Measurements from ENCODE around the gene ATRIP.

The ATRIP gene

DNA sequence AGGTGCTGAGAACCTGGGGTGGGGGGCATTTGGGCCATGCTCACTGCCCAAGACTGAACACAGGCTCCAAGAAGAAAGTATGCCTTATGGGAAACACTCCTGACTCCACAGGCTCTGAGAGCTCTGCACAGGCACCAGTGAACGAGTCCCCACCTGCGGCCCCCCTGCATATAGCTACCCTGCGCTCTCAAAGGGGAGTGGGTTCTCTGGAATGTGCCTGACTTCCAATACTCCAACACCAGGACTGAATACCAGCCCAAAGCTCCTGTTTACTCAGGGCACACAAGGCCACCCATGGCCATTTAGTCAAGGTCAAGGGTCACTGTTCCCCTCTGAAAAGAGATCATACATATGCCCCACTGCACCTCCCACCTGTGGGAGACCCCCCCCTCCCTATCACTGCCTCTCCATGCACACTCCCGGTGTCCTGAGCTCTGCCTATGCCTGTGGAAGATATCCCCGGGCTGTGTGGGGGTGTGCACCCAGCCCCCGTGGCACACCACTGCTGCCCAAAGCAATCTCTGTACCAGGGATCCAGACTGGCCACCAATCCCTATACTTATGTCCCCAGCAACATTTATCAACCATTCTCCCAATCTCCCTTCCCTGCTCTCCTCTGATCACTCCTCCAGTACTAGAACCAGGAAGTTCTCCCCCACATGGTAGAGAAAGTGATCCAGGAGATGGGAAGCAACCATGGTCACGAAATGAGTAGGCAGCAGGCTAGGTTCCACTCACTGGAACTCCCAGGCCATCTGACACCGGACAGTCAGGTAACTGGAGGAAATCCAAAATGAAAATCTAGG lies 15.1 kb upstream of the ATRIP start:
- H2AFZ ChIP-seq (ENCODE audit: low read depth, low read length) = no peak overlapping the region
- no peak overlapping the region for H3K4me3 ChIP-seq (ENCODE audit: low read length)
- H3K9me3 ChIP-seq (ENCODE audit: low read length) = no peaks in the 10 kb centered on the region
- peaks cover 30% of the 10 kb centered on the region for H3K4me1 ChIP-seq (ENCODE audit: insufficient read depth, low read length)
- H3K27me3 ChIP-seq (ENCODE audit: insufficient read depth, low read length) = no peaks in the 10 kb centered on the region
- peaks cover 20% of the 10 kb centered on the region for H3K36me3 ChIP-seq (ENCODE audit: insufficient read depth, low read length)

DNA sequence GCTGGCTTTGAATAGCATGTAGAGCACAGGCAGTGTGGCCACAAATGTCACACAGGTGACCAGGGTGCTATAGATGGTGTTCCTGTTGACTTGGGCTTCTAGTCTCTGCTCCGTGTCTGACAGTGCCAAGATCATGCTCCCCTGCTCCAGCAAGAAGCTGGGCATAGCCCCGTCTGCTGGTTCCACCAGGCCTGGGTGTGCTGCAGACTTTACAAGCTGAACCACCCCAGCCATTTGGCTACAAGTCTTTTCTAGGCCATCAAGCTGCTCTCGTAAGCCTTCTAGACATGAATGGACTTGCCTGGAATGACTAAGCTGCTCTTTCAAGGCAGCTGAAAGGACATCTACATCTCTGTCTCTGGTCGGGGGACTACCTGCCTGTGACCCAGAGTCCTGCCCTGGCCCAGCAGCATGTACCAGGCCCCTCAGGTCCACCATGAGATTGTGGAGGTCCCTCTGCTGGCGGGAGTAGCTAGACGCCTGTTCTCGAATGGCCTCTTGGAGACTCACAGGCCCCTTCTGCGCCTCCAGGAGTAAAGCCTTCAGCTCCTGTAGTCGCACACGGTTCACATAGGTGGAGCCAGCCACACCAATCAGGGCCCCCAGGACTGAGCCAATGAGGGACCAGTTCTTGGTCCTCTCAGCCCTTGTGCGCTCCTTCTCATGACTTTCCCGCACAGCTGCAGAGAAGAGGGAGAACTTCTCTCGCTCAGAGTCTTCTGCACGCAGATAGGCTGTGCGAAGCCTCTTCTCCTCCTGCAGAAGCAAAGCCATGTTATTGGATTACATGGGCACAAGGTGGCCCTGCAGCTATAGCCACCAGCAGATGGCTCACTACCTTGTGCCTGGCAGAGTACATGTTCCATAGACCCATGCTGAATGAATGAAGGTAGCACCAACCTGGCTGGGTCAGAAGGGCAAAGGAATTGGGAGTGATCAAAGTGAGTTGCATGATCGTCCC lies 13.8 kb upstream of the ATRIP start:
- Histone ChIP-seq H3K27me3 (ENCODE audit: insufficient read depth, low read length) (no peaks in the 10 kb centered on the region), H2AFZ (ENCODE audit: low read depth, low read length) (no peak overlapping the region), H3K36me3 (ENCODE audit: insufficient read depth, low read length) (peaks cover 20% of the 10 kb centered on the region), H3K4me1 (ENCODE audit: insufficient read depth, low read length) (peaks cover 19% of the 10 kb centered on the region), H3K9me3 (ENCODE audit: low read length) (no peaks in the 10 kb centered on the region), H3K4me3 (ENCODE audit: low read length) (no peak overlapping the region)

DNA sequence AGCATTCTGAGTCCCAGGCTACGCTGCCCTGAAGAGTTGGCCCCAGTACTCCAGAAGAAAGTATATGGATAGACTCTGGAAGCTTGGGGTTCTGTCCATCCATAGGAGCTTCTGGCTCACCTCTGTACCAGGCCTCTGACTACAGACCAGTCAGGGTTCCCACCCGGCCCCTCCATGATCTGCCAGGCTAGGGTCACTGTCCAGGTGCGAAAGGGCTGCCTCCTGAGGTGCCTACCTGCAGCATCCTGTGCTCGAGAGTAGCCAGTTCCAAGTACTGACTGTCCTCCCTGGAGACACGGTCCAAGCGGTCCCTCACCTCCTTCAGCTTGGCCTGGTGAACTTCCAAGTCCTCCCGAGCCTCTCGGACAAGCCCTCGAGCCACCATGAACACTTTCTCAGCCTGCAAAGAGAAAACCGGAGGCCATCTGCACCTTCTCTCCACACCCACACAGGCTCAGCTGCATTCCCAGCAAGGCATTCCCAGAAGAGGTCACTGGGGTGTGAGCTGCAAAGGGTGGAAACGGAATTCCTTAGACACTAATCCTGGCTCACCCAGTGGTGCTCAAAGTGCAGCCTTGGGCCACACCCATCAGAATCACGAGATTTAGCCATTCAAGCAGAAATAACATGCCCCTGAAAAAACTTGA lies 12.9 kb upstream of the ATRIP start:
- H2AFZ ChIP-seq (ENCODE audit: low read depth, low read length) = no peak overlapping the region
- H3K9me3 ChIP-seq (ENCODE audit: low read length) = no peaks in the 10 kb centered on the region
- no peaks in the 10 kb centered on the region for H3K27me3 ChIP-seq (ENCODE audit: insufficient read depth, low read length)
- H3K4me3 ChIP-seq (ENCODE audit: low read length) = no peak overlapping the region
- peaks cover 11% of the 10 kb centered on the region for H3K4me1 ChIP-seq (ENCODE audit: insufficient read depth, low read length)
- H3K36me3 ChIP-seq (ENCODE audit: insufficient read depth, low read length) = peaks cover 20% of the 10 kb centered on the region

DNA sequence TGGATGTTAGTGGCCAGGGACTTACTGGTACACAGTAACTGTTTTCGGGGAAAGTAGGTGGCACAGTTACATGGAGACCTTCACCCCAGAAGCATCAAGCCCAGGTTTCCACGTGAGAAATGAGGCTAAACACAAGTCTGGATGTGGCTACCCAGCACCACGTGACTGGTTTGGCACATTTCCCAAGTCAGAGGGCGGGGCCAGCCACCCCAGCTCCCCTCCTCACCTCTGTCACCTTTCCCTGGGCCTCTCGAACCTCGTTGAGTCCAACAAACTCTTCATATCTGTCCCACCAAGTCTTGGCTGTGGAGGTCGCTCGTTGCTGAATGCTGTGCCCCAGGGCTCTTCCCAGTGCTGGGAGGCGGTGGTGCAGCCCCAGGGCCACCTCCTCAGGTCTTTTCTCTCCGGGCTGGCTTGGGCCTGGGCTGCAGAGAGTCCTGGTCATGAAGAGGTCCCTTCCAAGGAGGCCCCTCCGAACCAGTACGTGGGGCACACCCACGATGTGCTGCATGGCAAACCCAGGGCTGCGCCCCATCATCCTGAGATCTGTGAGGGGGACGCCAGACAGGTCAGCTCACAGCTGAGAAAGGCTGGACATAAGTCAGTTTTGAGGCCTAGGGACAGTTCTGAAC lies 11.8 kb upstream of the ATRIP start:
- Histone ChIP-seq H3K4me1 (ENCODE audit: insufficient read depth, low read length) (peaks cover 11% of the 10 kb centered on the region), H2AFZ (ENCODE audit: low read depth, low read length) (no peak overlapping the region), H3K27me3 (ENCODE audit: insufficient read depth, low read length) (no peaks in the 10 kb centered on the region), H3K36me3 (ENCODE audit: insufficient read depth, low read length) (peaks cover 20% of the 10 kb centered on the region), H3K4me3 (ENCODE audit: low read length) (no peak overlapping the region), H3K9me3 (ENCODE audit: low read length) (no peaks in the 10 kb centered on the region)

DNA sequence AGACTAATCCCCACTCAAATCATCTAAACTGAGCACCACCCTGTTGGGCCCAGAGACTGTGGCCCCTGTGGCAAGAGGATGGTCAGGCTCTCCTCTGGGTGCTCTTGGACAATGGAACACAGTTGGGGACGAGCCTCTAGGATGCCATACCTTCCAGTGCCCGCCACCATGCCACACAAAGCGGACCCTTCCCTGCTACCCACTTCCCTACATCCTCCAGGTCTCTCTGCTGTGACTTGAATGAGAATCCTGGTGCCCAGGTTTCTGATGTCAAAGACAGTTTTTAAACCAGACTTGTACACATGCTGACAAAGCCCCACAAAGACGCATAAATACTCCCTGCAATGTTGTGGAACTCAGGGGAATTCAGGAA lies 11.3 kb upstream of the ATRIP start:
- Histone ChIP-seq H3K4me1 (ENCODE audit: insufficient read depth, low read length) (peaks cover 6% of the 10 kb centered on the region), H3K9me3 (ENCODE audit: low read length) (no peaks in the 10 kb centered on the region), H3K4me3 (ENCODE audit: low read length) (no peak overlapping the region), H2AFZ (ENCODE audit: low read depth, low read length) (no peak overlapping the region), H3K36me3 (ENCODE audit: insufficient read depth, low read length) (peaks cover 20% of the 10 kb centered on the region), H3K27me3 (ENCODE audit: insufficient read depth, low read length) (no peaks in the 10 kb centered on the region)

DNA sequence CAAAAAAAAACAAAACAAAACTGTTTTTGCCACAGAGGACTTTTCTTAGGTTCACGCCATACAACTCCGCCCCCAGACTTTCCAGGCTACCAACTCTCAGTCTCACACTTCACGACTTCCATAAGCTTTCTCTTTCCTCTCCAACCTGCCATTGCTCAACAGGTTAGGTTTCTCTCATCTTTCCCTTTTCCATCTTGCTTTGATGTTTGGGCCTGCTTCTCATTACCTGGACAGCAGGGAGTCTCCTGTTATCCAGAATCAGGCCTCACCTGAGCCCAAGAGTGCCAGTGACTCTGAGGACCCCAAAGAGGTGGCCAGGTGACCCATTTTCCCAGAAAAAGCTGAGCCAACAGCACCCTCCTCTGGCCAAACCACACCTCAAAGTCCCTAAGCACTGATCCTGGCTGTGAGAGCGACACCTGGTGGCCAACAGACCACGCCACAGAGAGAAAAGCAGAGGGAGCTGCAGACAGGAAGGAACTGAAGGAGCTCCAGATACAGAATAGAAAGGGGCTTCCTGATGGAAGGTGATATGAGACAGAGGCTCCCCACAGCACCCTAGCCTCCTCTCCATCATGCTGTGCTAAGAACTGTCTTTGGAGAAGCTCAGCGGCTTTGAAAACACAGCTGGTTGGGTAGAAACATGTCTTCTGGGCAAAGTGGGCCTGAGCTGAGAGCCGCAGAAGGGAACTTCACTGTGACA lies 10.6 kb upstream of the ATRIP start:
- Histone ChIP-seq H2AFZ (ENCODE audit: low read depth, low read length) (no peak overlapping the region), H3K4me3 (ENCODE audit: low read length) (no peak overlapping the region), H3K36me3 (ENCODE audit: insufficient read depth, low read length) (peaks cover 20% of the 10 kb centered on the region), H3K4me1 (ENCODE audit: insufficient read depth, low read length) (peaks cover 3% of the 10 kb centered on the region), H3K27me3 (ENCODE audit: insufficient read depth, low read length) (no peaks in the 10 kb centered on the region), H3K9me3 (ENCODE audit: low read length) (no peaks in the 10 kb centered on the region)

DNA sequence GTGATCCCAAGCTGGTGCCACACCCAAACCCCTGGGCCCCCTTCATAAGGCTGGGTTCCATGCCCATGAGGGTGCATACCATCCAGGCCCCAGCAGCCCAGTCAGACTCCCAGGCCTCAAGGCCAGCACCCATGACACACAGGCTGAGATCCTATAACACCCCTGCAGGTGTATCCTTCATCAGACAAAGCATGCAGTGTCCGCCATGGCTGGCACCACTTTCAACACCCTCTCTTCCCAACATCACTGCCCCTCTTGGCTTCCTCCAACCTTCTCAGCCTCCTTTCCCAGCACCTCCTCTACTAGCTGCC lies 10.1 kb upstream of the ATRIP start:
- H3K27me3 ChIP-seq (ENCODE audit: insufficient read depth, low read length) = no peaks in the 10 kb centered on the region
- no peak overlapping the region for H2AFZ ChIP-seq (ENCODE audit: low read depth, low read length)
- no peak overlapping the region for H3K4me3 ChIP-seq (ENCODE audit: low read length)
- peaks cover 6% of the 10 kb centered on the region for H3K4me1 ChIP-seq (ENCODE audit: insufficient read depth, low read length)
- H3K9me3 ChIP-seq (ENCODE audit: low read length) = no peaks in the 10 kb centered on the region
- peaks cover 20% of the 10 kb centered on the region for H3K36me3 ChIP-seq (ENCODE audit: insufficient read depth, low read length)

DNA sequence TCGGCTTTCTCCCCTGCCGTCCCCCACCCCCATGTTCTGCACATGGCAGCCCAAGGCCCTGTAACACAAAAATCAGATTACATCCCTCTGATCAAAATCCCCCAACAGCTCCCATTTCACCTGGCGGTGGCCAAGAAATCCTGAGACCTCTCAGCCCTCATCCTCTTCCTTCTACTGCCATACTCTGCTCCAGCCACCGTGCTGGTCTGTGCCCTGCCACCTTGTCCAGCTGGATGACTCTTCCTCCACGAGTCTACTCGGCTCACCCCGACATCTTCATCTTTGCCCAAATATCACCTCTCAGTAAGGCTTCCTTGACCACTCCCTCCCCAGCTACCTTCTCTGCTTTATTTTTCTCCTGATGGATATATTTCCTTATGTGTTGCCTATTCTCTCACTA lies 9.7 kb upstream of the ATRIP start:
- Histone ChIP-seq H3K4me3 (ENCODE audit: low read length) (no peak overlapping the region), H3K27me3 (ENCODE audit: insufficient read depth, low read length) (no peaks in the 10 kb centered on the region), H3K4me1 (ENCODE audit: insufficient read depth, low read length) (peaks cover 11% of the 10 kb centered on the region), H3K36me3 (ENCODE audit: insufficient read depth, low read length) (peaks cover 23% of the 10 kb centered on the region), H3K9me3 (ENCODE audit: low read length) (no peaks in the 10 kb centered on the region), H2AFZ (ENCODE audit: low read depth, low read length) (no peak overlapping the region)

DNA sequence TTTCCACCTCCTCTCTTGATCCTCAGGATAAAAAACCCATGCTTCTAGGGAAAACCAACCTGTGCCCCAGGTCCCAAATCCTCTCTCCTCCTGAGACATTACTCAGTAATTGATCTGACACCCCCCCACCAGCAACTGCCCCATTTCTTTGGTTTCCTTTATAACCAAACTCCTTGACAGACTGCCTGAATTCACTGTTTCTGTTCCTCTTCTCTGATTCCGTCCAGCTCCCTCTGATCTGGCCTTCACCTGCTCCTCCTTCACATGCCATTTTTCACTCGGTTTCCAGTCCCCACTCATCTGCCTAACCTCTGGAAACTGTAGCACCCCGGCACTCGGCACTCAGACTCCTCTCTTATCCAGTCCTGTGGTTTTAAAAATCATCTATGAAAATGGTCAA lies 8.7 kb upstream of the ATRIP start:
- Histone ChIP-seq H3K9me3 (ENCODE audit: low read length) (no peaks in the 10 kb centered on the region), H2AFZ (ENCODE audit: low read depth, low read length) (no peak overlapping the region), H3K36me3 (ENCODE audit: insufficient read depth, low read length) (peaks cover 22% of the 10 kb centered on the region), H3K27me3 (ENCODE audit: insufficient read depth, low read length) (no peaks in the 10 kb centered on the region), H3K4me1 (ENCODE audit: insufficient read depth, low read length) (peaks cover 12% of the 10 kb centered on the region), H3K4me3 (ENCODE audit: low read length) (no peak overlapping the region)

DNA sequence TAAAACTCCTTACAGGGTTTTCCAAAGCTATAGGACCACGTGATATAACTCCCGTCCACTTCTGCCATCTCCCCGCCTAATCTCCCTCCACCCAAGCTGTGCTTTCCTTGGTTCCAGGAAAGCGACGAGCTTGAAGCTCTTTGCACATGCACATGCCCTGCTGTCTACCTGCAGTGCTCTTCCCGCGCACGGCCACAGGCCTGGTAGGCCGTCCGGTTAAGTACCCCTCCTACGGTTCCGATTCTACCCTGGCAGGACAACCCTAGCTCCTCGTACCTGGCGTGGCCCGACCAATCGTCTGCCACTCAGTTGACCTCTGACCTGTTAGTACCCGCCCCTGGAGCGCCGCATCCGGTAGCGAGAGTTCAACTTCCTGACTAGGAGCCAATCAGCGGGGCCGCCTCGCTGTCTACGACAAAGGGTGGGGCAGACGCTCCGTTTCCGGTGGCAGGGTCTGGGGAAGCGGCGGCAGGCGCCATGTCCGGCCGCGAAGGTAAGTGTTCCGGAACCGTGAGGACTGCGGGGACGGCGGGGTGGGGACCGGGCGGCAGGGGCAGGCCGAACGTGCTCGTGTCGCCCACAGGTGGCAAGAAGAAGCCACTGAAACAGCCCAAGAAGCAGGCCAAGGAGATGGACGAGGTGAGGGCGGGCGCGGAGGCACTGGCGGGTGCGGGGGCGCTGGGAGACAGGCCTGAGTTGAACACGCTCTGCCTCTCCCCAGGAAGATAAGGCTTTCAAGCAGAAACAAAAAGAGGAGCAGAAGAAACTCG lies 6.5 kb upstream of the ATRIP start, which contains the start of the genes CCDC51 and TMA7:
Gene CCDC51 (minus strand): TSS at position 300 of the 770 bp plus-strand sequence. CDS start 4,991 bp downstream, outside the sequence.
Gene TMA7 (plus strand): TSS at position 438 of the 770 bp plus-strand sequence. CDS start 40 bp downstream, at position 478.
- H3K9me3 ChIP-seq (ENCODE audit: low read length) = no peaks in the 10 kb centered on the region
- peak within 1 kb of the TSS; percentile 1 for H2AFZ ChIP-seq (ENCODE audit: low read depth, low read length)
- no peaks in the 10 kb centered on the region for H3K27me3 ChIP-seq (ENCODE audit: insufficient read depth, low read length)
- H3K36me3 ChIP-seq (ENCODE audit: insufficient read depth, low read length) = peaks cover 21% of the 10 kb centered on the region
- peak within 1 kb of the TSS; percentile 63 for H3K4me3 ChIP-seq (ENCODE audit: low read length)
- peaks cover 12% of the 10 kb centered on the region for H3K4me1 ChIP-seq (ENCODE audit: insufficient read depth, low read length)

DNA sequence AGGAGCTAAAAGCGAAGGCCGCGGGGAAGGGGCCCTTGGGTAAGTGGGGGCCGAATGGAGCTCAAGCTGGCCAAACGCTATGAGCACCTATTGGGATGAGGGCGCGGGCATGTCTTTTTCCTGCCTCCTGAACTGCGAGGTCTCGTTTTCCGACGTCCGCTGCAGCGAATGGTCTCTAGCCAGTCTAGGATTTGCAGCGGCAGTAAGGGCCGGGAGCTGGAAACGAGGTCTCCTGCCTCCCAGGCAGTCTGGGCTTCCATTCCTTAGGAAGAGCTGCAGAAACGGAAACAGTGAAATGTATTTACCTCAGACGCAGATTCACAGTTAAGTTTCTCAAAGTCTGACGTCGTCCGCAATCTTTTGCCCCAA lies 6.0 kb upstream of the ATRIP start:
- peaks cover 13% of the 10 kb centered on the region for H3K4me1 ChIP-seq (ENCODE audit: insufficient read depth, low read length)
- no peaks in the 10 kb centered on the region for H3K9me3 ChIP-seq (ENCODE audit: low read length)
- no peak overlapping the region for H2AFZ ChIP-seq (ENCODE audit: low read depth, low read length)
- H3K4me3 ChIP-seq (ENCODE audit: low read length) = peak overlapping the region; percentile 63
- H3K36me3 ChIP-seq (ENCODE audit: insufficient read depth, low read length) = peaks cover 21% of the 10 kb centered on the region
- H3K27me3 ChIP-seq (ENCODE audit: insufficient read depth, low read length) = no peaks in the 10 kb centered on the region

DNA sequence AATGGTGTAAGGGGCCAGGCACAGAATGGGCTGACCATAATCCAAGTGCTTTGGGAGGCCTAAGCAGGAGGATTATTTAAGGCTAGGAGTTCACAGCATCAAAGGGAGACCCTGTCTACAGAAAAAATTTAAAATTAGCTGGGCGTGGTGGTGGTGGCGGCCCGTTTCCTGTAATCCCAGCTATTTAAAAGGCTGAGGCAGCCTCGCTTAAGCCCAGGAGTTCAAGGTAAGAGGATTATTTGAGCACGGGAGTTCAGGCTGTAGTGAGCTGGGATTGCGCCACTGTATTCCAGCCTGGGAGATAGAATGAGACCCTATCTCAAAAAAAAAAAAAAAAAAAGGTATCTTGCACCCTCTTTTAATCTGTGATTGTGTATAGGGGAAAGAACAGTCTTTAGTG lies 4.6 kb upstream of the ATRIP start:
- Histone ChIP-seq H3K4me1 (ENCODE audit: insufficient read depth, low read length) (peaks cover 19% of the 10 kb centered on the region), H3K9me3 (ENCODE audit: low read length) (no peaks in the 10 kb centered on the region), H2AFZ (ENCODE audit: low read depth, low read length) (no peak overlapping the region), H3K36me3 (ENCODE audit: insufficient read depth, low read length) (peaks cover 21% of the 10 kb centered on the region), H3K4me3 (ENCODE audit: low read length) (no peak overlapping the region), H3K27me3 (ENCODE audit: insufficient read depth, low read length) (no peaks in the 10 kb centered on the region)
